Myocyte (in vitro differentiated cells): ENCODE measurements around the gene FKBP6. TPM values are rescaled to one million over a fixed set of nuclear protein-coding genes. Genes with fewer than 3 reads are reported as not detected.
A peak's percentile ranks its signal among the peaks of the same experiment; 100 is the strongest.
"Not testable (repeated sequence)": the region's sequence is repeated elsewhere in the genome, so short reads cannot be mapped to it uniquely, and the experiment has no call there.

Experiments
- DNase-seq: peaks from one replicate; pipeline ENCODE4 v3.0.0-alpha.2; 2012; ENCODE audit warnings: low read depth
- total RNA-seq: library from RNA; depleted of rRNA; stranded (reverse); fragments of >200 nt; gene quantifications from 2 replicates; pipeline ENCODE4 v1.2.3, GENCODE V29; 2014

FKBP6 gene
- total RNA-seq, 1 donor from 2014 or later, result 0.11 TPM

GRCh38 chr7:73394422-73394821 lies 66.5 kb downstream of the FKBP6 start:
- DNase-seq, result no peak

GRCh38 chr7:73395538-73396503 lies 67.9 kb downstream of the FKBP6 start:
- peak; percentile 92 for DNase-seq

DNA sequence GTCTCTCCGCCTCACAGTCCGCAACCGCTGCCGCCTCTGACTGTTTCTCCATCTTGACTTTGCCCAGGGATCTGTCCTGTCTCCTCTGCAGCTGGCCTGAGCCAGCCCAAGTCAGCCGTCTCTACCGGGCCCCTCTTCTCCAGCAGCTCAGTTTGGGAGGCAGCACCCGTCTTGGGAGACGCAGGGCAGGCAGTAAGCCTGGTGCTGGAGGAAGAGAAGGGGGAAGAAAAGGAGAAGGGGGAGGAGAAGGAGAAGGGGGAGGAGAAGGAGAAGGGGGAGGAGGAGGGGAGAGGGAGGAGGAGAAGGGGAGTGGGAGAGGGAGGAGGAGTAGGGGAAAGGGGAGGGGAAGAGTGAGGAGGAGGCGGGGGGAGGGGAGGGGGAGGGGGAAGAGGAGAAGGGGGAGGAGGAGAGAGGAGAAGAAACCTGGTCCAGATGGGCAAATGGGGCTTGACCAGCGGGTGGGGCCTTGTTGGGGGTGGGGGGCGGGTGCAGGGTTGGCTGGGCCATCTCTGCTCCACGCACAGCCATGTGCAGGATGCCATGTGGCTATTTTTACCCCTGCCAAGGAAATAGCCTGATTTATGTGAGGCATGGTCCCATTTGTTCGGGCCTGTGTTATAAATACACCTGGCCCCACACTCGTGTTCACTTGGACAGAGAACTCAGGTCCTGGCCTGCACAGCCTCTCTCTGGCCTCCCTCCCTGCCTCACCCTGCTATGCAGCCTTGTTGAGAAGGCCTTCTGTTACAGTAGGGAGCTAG lies 69.7 kb downstream of the FKBP6 start:
- peak; percentile 94 for DNase-seq

DNA sequence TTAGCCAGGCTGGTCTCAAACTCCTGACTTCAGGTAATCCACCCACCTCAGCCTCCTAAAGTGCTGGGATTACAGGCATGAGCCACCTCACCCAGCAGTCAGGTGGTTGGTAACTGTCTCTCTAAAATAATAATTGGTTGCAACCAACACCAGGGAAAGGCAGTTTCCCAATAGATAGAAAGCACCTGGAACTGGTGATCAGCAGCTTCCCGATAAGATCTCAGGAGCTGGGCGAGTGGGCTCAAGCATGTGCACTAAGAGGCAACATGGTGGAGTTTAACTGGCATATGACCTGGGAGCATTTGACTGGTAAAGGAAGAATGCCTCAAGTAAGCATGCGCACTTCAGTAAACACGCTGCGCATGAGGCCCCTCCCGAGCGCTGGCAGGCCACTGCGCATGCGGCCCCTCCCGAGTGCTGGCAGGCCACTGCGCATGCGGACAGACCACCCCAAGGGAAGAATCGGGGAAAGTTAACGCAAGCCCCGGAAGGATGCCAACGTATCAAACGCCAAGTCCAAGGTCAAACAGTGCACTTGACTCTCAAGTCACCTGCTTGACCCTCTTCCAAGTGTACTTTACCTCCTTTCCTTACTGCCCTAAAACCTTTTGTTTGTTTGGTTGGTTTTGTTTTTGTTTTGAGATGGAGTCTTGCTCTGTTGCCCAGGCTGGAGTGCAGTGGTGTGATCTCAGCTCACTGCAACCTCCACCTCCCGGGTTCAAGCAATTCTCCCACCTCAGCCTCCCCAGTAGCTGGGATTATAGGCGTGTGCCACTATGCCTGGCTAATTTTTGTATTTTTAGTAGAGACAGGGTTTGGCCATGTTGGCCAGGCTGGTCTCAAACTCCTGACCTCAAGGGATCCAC lies 71.5 kb downstream of the FKBP6 start:
- peak; percentile 61 for DNase-seq

- not testable (repeated sequence) for DNase-seq
Observed at GRCh38 chr7:73404860-73405259, 76.9 kb downstream of the FKBP6 start.

Other genes starting within 250 kb of the FKBP6 start
- 0.08 and 0.26 TPM in 2 replicates for gene SPDYE9, start 242.1 kb upstream of the FKBP6 start, total RNA-seq
- gene NSUN5, start 19.3 kb upstream of the FKBP6 start, total RNA-seq, result 36.5 and 46.3 TPM in 2 replicates
- gene TRIM50, start 79 bp upstream of the FKBP6 start, total RNA-seq, result not detected in 2 replicates
- 23.2 and 34.8 TPM in 2 replicates for gene FZD9, start 105.6 kb downstream of the FKBP6 start, total RNA-seq
- gene BAZ1B, start 194.1 kb downstream of the FKBP6 start, total RNA-seq, result 70.0 and 76.7 TPM in 2 replicates
- gene BCL7B, start 229.5 kb downstream of the FKBP6 start, total RNA-seq, result 69.4 and 83.5 TPM in 2 replicates